Activated CD4-positive, alpha-beta T cell treated with anti-CD3 and anti-CD28 coated beads, Interleukin-2, amount 10 ng/mL, durations not matched to agents 7 days and 5 days (primary cell): Measurements from ENCODE around the gene CADPS2. TPM values are rescaled to one million over a fixed set of nuclear protein-coding genes. Genes with fewer than 3 reads are reported as not detected.
"Not testable (repeated sequence)": the region's sequence is repeated elsewhere in the genome, so short reads cannot be mapped to it uniquely, and the experiment has no call there.

Source experiments
- CTCF ChIA-PET: fragments of 350-600 bp; sonication (Branson Sonifier 250); formaldehyde crosslinking; loops from one replicate; lab custom pipeline; 2021; ENCODE audit warnings: antibody characterized with exemption; lab: Charles Lee
- POLR2A ChIA-PET: fragments of 350-600 bp; sonication (Branson Sonifier 250); formaldehyde crosslinking; loops from one replicate; lab custom pipeline; 2021; ENCODE audit warnings: antibody characterized with exemption; lab: Charles Lee
- DNase-seq: peaks from one replicate; pipeline ENCODE4 v3.0.0-alpha.2; 2020
- H3K27ac Mint-ChIP-seq: one replicate; pipeline ENCODE4 v1.8.0; 2021; ENCODE audit warnings: mild to moderate bottlenecking, moderate library complexity, mixed read lengths
- H3K27me3 Mint-ChIP-seq: one replicate; pipeline ENCODE4 v1.8.0; 2021; ENCODE audit warnings: mixed read lengths
- H3K36me3 Mint-ChIP-seq: one replicate; pipeline ENCODE4 v1.8.0; 2021; ENCODE audit warnings: low read depth, mixed read lengths
- H3K4me1 Mint-ChIP-seq: one replicate; pipeline ENCODE4 v1.8.0; 2021; ENCODE audit warnings: mixed read lengths
- H3K4me3 Mint-ChIP-seq: one replicate; pipeline ENCODE4 v1.8.0; 2021; ENCODE audit warnings: mild to moderate bottlenecking, moderate library complexity, mixed read lengths
- H3K9me3 Mint-ChIP-seq: one replicate; pipeline ENCODE4 v1.8.0; 2021; ENCODE audit warnings: mixed read lengths
- total RNA-seq, 2 experiments: library from RNA; stranded (reverse); gene quantifications; one replicate each; pipeline ENCODE4 v1.2.3, GENCODE V29; 2021

Gene CADPS2
- total RNA-seq, 2 experiments from 2014 or later, result not detected

DNA sequence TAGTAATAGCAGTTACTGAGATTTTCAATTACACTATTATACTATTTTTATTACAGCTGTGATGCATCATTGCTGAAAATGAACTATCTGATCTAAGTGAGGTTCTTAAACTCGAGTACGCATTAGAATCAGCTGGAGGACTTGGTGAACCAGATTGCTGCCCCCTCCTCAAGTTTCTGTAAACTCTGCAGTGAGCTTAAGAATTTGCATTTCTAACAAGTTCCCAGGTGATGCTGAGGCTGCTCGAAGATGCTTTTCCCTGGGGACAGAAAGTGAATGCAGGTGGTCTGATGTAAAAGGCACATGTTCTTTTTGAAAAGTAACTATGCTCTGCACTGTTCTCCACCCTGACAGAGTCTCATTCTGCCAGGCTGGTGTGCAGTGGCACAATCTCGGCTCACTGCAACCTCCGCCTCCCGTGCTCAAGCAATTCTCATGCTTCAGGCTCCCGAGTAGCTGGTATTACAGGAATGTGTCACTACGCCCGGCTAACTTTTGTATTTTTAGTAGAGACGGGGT lies 199.8 kb downstream of the CADPS2 start:
- ChIA-PET POLR2A (no interaction called here), CTCF (no interaction called here)
- Mint-ChIP-seq H3K4me1 (no peaks in the 10 kb centered on the region), H3K9me3 (no peaks in the 10 kb centered on the region), H3K4me3 (no peak overlapping the region), H3K27me3 (no peaks in the 10 kb centered on the region), H3K27ac (no peak overlapping the region), H3K36me3 (no peaks in the 10 kb centered on the region)
- no peak for DNase-seq

DNA sequence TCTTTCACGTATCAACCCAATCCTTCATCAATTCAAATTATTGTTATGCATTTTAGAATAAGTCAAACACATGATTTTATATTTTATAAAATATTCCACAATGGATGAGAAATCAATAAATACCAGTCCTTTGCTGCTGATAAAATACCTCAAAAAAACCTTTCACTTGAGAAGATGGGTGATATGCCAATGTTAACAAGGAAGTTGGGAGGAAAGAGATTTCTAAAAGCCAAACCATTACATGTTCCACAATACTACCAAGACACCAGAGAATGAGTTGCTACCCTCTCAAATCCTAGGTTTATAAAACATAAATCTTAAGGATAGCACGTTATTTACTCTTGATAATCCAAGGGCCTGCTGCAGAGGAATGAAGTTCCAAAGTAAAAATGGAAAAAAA lies 201.8 kb downstream of the CADPS2 start:
- ChIA-PET CTCF (no interaction called here), POLR2A (no interaction called here)
- no peak for DNase-seq
- Mint-ChIP-seq H3K27ac (no peak overlapping the region), H3K27me3 (no peaks in the 10 kb centered on the region), H3K4me3 (no peak overlapping the region), H3K9me3 (peaks cover under 1% of the 10 kb centered on the region), H3K36me3 (no peaks in the 10 kb centered on the region), H3K4me1 (no peaks in the 10 kb centered on the region)

DNA sequence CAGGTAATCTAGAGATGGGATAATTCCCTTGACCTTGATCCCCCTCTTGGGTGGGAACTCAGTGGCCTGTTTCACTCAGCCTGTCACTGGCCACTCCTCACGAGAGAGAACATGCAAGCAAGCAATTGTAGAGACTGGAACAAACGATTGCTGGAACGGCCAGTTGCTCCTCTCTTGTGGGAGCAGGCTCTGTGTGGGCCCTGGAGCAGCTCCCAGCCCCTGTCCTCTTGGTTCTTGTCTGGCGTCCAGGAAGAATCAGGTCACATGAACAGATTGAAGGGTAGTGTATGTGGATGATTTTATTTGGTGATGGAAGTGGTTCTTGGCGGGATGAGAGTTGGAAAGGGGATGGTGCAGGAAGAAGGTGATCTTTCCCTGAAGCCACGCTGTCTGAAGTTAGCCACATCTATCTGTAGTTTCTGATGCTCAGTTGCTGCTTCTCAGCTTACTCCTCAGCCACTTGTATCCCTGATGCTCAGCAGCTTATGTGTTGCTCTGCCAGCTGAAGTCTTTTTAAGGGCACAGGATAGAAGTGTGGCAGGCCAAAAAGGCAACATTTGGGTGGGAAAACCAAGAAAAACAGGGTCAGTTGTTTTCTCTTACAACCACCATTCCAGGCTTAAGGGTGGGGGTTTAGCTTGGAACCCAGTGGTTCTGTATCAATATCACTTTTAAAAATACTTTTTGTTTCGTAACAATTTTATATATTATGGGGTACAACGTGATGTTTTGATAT lies 203.3 kb downstream of the CADPS2 start:
- CTCF ChIA-PET, result no interaction called here
- no peaks in the 10 kb centered on the region for H3K4me1 Mint-ChIP-seq

DNA sequence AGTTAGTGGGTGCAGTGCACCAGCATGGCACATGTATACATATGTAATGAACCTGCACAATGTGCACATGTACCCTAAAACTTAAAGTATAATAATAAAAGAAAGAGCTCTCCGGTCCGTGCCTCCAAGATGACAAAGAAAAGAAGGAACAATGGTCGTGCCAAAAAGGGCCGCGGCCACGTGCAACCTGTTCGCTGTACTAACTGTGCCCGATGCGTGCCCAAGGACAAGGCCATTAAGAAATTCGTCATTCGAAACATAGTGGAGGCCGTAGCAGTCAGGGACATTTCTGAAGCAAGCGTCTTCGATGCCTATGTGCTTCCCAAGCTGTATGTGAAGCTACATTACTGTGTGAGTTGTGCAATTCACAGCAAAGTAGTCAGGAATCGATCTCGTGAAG lies 205.1 kb downstream of the CADPS2 start:
- DNase-seq, H3K9me3 Mint-ChIP-seq, H3K27ac Mint-ChIP-seq, H3K36me3 Mint-ChIP-seq, H3K4me1 Mint-ChIP-seq, CTCF ChIA-PET, POLR2A ChIA-PET, H3K4me3 Mint-ChIP-seq, H3K27me3 Mint-ChIP-seq: not testable (repeated sequence)

More for the DNA sequence above, 203.3 kb downstream of the CADPS2 start:
- POLR2A ChIA-PET, result no interaction called here
- no peak overlapping the region for H3K4me3 Mint-ChIP-seq
- H3K9me3 Mint-ChIP-seq, result peaks cover 2% of the 10 kb centered on the region
- no peak for DNase-seq
- H3K36me3 Mint-ChIP-seq, result no peaks in the 10 kb centered on the region
- H3K27ac Mint-ChIP-seq, result no peak overlapping the region
- no peaks in the 10 kb centered on the region for H3K27me3 Mint-ChIP-seq

DNA sequence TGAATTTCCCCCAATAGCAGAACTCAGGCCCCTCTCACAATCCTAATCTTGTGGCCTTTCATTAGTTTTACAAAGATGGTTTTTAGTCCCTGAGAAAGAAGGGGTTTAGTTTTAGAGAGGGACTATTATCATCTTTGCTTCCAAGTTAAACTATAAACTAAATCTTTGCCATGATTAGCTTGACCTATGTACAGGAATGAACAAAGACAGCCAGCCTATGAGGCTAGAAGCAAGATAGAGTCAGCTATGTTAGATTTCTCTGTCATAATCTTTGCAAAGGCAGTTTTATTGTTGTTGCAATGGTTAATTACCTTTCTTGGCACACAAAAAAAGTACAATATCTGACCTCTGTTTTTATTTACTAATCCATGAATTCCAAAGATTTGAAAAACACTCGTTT lies 206.4 kb downstream of the CADPS2 start:
- Mint-ChIP-seq H3K36me3 (no peaks in the 10 kb centered on the region), H3K9me3 (peaks cover 5% of the 10 kb centered on the region), H3K4me1 (no peaks in the 10 kb centered on the region), H3K27ac (no peak overlapping the region), H3K4me3 (no peak overlapping the region), H3K27me3 (no peaks in the 10 kb centered on the region)
- no peak for DNase-seq
- ChIA-PET CTCF (no interaction called here), POLR2A (no interaction called here)

DNA sequence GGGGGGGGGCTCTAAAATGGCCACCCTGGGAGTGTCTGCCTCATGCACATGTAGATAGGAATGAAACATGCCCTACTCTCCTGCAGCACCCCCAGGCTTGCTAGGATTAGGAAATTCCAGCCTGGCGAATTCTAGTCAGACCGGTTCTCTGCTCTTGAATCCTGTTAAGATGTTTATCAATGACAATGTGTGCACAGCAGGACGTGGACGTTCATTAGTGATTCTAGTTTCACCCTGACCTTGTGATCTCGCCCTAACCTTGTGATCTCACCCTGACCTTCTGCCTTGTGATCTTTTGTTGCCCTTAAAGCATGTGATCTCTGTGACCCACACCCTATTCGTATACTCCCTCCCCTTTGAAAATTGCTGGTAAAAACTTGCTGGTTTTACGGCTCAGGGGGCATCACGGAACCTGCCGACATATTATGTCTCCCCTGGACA lies 207.0 kb downstream of the CADPS2 start:
- H3K4me3 Mint-ChIP-seq, H3K4me1 Mint-ChIP-seq, H3K27ac Mint-ChIP-seq, H3K36me3 Mint-ChIP-seq, H3K27me3 Mint-ChIP-seq, CTCF ChIA-PET, DNase-seq, POLR2A ChIA-PET, H3K9me3 Mint-ChIP-seq: not testable (repeated sequence)

DNA sequence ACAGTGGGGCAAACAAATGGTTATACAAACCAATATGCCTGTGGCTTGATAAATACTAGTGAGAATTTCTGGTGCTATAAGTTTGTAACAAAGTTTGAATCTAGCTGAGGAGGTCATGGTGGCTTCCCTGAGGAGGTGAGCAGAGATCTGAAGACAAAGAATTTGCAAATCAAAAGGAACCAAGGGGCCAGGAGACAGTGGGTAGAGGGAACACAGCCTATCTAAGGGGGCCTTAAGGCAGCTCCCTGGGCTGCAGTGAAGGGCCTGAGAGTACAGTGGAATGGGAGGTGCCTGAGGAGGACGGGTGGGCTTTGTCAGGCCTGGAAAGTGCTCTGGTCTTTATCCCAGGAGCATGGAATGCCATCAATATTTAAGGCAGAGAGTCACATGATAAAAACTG lies 209.1 kb downstream of the CADPS2 start:
- no peaks in the 10 kb centered on the region for H3K36me3 Mint-ChIP-seq
- ChIA-PET POLR2A (no interaction called here), CTCF (interaction anchor here (0.6 to 0.7 kb wide), 2 partner anchors 10 to 54 kb away, joined by 4 read pairs; no protein-coding TSS in a partner anchor)
- no peak for DNase-seq
- no peaks in the 10 kb centered on the region for H3K4me1 Mint-ChIP-seq
- no peaks in the 10 kb centered on the region for H3K27me3 Mint-ChIP-seq
- H3K9me3 Mint-ChIP-seq, result peaks cover 7% of the 10 kb centered on the region
- H3K4me3 Mint-ChIP-seq, result no peak overlapping the region
- no peak overlapping the region for H3K27ac Mint-ChIP-seq

DNA sequence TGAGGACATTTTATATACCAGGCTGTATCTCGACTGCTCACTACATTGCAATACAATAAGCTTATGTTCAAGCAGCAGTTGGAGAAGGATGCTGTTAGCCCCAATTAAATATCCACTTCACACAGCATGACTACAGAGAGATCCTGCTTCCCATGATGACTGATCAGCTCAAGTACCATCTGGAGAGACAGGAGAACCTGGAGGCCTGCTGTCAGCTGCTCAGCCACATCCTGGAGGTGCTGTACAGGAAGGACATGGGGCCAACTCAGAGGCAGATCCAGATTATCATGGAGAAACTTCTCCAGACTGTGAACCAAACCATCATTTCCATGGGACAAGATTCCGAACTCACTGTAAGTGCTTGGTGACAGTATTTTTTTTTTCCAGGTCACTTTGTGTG lies 209.8 kb downstream of the CADPS2 start:
- DNase-seq, result no peak
- H3K9me3 Mint-ChIP-seq, result peaks cover 8% of the 10 kb centered on the region
- H3K27me3 Mint-ChIP-seq, result no peaks in the 10 kb centered on the region
- ChIA-PET POLR2A (no interaction called here), CTCF (no interaction called here)
- H3K27ac Mint-ChIP-seq, result no peak overlapping the region
- no peak overlapping the region for H3K4me3 Mint-ChIP-seq
- H3K36me3 Mint-ChIP-seq, result no peaks in the 10 kb centered on the region
- no peaks in the 10 kb centered on the region for H3K4me1 Mint-ChIP-seq

DNA sequence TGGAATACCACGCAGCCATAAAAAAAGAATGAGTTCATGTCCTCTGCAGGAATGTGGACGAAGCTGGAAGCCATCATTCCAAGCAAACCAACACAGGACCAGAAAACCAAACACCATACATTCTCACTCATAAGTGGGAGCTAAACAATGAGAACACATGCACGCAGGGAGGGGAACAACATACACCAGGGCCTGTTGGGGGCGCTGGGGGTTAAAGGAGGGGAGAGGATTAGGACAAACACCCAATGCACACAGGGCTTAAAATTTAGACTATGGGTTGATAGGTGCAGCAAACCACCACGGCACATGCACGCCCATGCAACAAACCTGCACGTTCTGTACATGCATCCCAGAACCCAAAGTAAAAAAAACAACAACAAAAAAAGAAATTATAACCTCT lies 210.6 kb downstream of the CADPS2 start:
- POLR2A ChIA-PET, result no interaction called here
- CTCF ChIA-PET, result no interaction called here
- peaks cover 9% of the 10 kb centered on the region for H3K9me3 Mint-ChIP-seq

DNA sequence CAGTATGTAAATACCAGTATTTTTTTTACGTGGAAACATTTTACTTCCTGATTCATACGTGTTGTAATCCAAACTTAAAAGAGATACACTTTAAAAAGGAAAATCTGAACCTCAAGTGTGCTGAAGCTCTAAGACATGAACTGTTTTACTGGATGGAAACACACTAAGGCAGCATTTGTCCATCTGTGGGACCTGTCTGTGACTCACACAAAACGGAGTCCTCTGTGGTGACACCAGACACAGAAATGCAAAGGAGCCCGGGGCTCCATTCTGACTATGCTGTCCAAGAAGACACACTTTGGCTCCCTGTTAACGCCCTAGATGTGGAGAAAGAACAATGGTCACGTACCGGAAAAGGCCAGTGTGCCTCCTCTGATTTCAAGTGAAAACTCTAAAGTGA lies 211.2 kb downstream of the CADPS2 start:
- no peak for DNase-seq
- H3K4me3 Mint-ChIP-seq, result no peak overlapping the region
- ChIA-PET CTCF (no interaction called here), POLR2A (no interaction called here)
- peaks cover 9% of the 10 kb centered on the region for H3K9me3 Mint-ChIP-seq
- no peaks in the 10 kb centered on the region for H3K36me3 Mint-ChIP-seq
- no peaks in the 10 kb centered on the region for H3K27me3 Mint-ChIP-seq
- no peaks in the 10 kb centered on the region for H3K4me1 Mint-ChIP-seq
- H3K27ac Mint-ChIP-seq, result no peak overlapping the region

More for the DNA sequence above, 210.6 kb downstream of the CADPS2 start:
- DNase-seq, result no peak
- no peaks in the 10 kb centered on the region for H3K4me1 Mint-ChIP-seq
- no peaks in the 10 kb centered on the region for H3K36me3 Mint-ChIP-seq
- H3K27me3 Mint-ChIP-seq, result no peaks in the 10 kb centered on the region
- no peak overlapping the region for H3K27ac Mint-ChIP-seq
- H3K4me3 Mint-ChIP-seq, result no peak overlapping the region

DNA sequence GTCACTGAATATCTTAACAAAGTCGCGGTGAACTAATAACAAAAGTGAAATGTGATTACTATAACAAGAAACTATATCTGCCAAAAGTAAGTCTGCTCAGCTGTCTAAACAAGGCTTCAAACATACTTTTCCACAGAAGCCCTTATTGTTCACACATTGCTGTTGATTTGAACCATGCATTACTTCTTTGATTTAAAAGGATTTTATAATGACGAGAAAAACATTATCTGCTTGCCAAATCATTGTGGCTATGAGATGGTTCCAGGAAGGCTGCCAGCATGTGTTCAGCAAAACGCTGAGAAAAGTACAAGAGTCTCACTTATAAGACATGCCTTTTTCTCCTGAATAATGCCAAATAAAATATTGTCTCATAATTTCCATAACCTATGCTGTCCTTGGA lies 211.8 kb downstream of the CADPS2 start:
- no peak for DNase-seq
- ChIA-PET POLR2A (no interaction called here), CTCF (no interaction called here)
- no peak overlapping the region for H3K27ac Mint-ChIP-seq
- no peaks in the 10 kb centered on the region for H3K36me3 Mint-ChIP-seq
- peaks cover 8% of the 10 kb centered on the region for H3K9me3 Mint-ChIP-seq
- H3K4me1 Mint-ChIP-seq, result no peaks in the 10 kb centered on the region
- H3K27me3 Mint-ChIP-seq, result no peaks in the 10 kb centered on the region
- H3K4me3 Mint-ChIP-seq, result no peak overlapping the region

DNA sequence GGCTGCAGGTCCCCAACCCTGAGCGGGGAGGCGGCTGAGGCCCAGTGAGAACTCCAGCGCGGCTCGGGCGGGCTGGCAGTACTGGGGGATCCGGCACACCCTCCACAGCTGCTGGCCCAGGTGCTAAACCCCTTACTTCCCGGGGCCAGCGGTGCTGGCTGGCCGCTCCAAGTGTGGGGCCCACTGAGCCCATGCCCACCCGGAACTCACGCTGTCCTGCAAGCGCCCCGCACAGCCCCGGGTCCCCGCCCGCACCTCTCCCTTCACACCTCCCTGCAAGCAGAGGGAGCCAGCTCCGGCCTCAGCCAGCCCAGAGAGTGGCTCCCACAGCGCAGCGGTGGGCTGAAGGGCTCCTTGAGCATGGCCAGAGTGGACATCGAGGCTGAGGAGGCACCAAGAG lies 212.3 kb downstream of the CADPS2 start:
- ChIA-PET CTCF (no interaction called here), POLR2A (interaction anchor here (0.6 kb wide), 1 partner anchor 1126 kb away, joined by 3 read pairs; no protein-coding TSS in a partner anchor)
- H3K36me3 Mint-ChIP-seq, result no peaks in the 10 kb centered on the region
- H3K27me3 Mint-ChIP-seq, result no peaks in the 10 kb centered on the region
- no peaks in the 10 kb centered on the region for H3K4me1 Mint-ChIP-seq
- H3K9me3 Mint-ChIP-seq, result peaks cover 6% of the 10 kb centered on the region
- H3K27ac Mint-ChIP-seq, result no peak overlapping the region
- DNase-seq, result no peak
- no peak overlapping the region for H3K4me3 Mint-ChIP-seq

DNA sequence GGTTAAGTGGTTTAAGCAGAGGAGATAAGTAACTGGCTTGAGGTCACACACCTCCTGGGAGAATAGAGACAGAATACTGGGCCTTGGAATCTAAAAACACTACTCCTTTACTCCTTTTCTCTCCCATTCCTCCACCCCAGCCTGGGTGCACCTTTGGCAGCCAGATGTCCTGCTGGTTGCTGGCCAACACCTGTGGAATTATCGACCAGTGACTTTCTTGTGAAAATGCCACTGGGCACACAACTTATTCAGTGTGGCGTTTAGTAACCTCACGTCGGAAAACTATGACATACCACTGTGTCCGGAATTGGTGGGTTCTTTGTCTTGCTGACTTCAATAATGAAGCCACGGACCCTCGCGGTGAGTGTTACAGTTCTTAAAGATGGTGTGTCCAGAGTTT lies 213.7 kb downstream of the CADPS2 start:
- POLR2A ChIA-PET, result no interaction called here
- DNase-seq, result no peak

DNA sequence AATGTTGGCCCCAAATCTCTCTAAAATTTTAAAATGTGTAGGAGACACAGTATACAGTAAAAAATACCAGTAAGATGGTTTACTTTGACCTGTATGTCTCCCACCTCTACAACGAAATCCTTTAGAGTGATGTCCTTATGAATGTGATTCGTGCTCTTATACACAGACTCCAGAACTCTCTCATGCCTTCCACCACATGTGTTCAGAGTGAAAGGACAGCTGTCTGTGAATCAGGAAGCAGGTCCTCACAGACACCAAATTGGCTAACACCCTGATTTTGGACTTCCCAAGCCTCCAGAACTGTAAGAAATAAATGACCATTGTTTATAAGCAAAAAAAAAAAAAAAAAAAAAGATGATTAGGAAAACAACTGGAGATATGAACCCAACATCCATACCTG lies 222.5 kb downstream of the CADPS2 start:
- Mint-ChIP-seq H3K36me3 (no peaks in the 10 kb centered on the region), H3K27me3 (no peaks in the 10 kb centered on the region), H3K4me1 (no peaks in the 10 kb centered on the region), H3K27ac (no peak overlapping the region), H3K4me3 (no peak overlapping the region), H3K9me3 (no peaks in the 10 kb centered on the region)
- CTCF ChIA-PET, result no interaction called here
- POLR2A ChIA-PET, result no interaction called here
- no peak for DNase-seq

More for the DNA sequence above, 213.7 kb downstream of the CADPS2 start:
- Mint-ChIP-seq H3K36me3 (no peaks in the 10 kb centered on the region), H3K4me3 (no peak overlapping the region), H3K4me1 (no peaks in the 10 kb centered on the region), H3K9me3 (peaks cover 6% of the 10 kb centered on the region), H3K27ac (no peak overlapping the region), H3K27me3 (no peaks in the 10 kb centered on the region)
- CTCF ChIA-PET, result no interaction called here
